Measurements from ENCODE around the gene BIRC2. TPM values are rescaled to one million over a fixed set of nuclear protein-coding genes. Genes with fewer than 3 reads are reported as not detected.

BIRC2 gene
- total and polyA plus RNA-seq, 12 donors = 25.8 to 112 (median 48.1) TPM

DNA sequence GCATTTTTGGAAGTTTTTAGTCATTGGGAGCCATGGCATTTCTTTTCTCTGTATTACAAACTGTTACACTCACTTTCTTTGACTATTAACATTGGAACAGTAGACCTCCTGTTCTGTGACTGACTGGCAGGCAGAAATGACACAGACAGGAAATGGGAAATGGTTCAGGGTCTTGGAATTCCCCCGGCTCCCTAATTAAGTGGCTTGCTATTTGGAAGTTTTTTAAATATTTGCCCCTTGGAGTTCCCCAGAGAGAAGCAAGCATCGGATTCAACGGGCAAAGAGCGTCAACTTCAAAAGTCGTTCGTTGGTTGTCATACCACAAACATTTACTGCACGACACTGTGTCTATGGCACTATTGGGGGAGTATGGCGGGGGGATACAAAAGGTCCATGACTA is 1.1 kb upstream of the BIRC2 start:
- peak overlapping the region in 1 of 4 donors; percentile 73 for H3K4me3 ChIP-seq
- no peaks in the 10 kb centered on the region for H3K9me3 ChIP-seq (replicated peaks in 1 of 3)
- no peak for DNase-seq
- H3K27me3 ChIP-seq = no peaks in the 10 kb centered on the region
- peak overlapping the region in 3 of 5 donors; percentile 96 to 100 (median 99) for H3K27ac ChIP-seq
- TF ChIP-seq POLR2A (IDR thresholded peaks at IDR 0.05) = no peak
- TF ChIP-seq, protein P1, sequence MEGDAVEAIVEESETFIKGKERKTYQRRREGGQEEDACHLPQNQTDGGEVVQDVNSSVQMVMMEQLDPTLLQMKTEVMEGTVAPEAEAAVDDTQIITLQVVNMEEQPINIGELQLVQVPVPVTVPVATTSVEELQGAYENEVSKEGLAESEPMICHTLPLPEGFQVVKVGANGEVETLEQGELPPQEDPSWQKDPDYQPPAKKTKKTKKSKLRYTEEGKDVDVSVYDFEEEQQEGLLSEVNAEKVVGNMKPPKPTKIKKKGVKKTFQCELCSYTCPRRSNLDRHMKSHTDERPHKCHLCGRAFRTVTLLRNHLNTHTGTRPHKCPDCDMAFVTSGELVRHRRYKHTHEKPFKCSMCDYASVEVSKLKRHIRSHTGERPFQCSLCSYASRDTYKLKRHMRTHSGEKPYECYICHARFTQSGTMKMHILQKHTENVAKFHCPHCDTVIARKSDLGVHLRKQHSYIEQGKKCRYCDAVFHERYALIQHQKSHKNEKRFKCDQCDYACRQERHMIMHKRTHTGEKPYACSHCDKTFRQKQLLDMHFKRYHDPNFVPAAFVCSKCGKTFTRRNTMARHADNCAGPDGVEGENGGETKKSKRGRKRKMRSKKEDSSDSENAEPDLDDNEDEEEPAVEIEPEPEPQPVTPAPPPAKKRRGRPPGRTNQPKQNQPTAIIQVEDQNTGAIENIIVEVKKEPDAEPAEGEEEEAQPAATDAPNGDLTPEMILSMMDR (IDR thresholded peaks at IDR 0.05) = no peak
- 17 to 28% (median 23%) methylated on average over 8 of the region's 8 CpGs for WGBS, 4 donors
- intact Hi-C loops (cut with DNase I) = no loop called here
- peaks cover 0 to 12% of the 10 kb centered on the region in 2 donors for H3K36me3 ChIP-seq (replicated peaks in 1 of 2)
- peaks cover 0 to 22% of the 10 kb centered on the region in 2 donors for H3K4me1 ChIP-seq (replicated peaks in 1 of 2)

DNA sequence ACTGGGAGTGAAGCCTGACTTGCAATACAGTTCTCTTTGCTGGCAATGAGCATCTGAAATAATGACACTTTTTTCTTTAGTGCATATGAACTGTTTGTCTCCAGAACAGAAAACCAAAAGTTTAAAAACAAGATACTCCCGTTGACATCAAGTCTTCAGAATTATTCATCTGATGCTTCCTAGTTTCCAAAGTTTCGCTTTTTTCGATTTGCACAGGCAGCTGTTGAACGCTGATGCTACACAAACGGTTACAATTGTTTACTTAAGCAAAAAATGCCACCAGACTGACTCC is 612 bp upstream of the BIRC2 start:
- intact Hi-C loops (cut with DNase I) = no loop called here
- Histone ChIP-seq H3K27me3 (no peaks in the 10 kb centered on the region), H3K27ac (peak overlapping the region; percentile 80 to 100 (median 99)), H3K4me1 (replicated peaks in 1 of 2) (peaks cover 0 to 22% of the 10 kb centered on the region in 2 donors), H3K9me3 (replicated peaks in 1 of 3) (no peaks in the 10 kb centered on the region), H3K4me3 (peak overlapping the region; percentile 62 to 79 (median 75)), H3K36me3 (replicated peaks in 1 of 2) (peaks cover 0 to 16% of the 10 kb centered on the region in 2 donors)
- DNase-seq = no peak
- TF ChIP-seq, protein P1 (IDR thresholded peaks at IDR 0.05) = no peak
- no peak for TF ChIP-seq POLR2A (IDR thresholded peaks at IDR 0.05)
- 0 to 1% (median 0%) methylated on average over 5 of the region's 5 CpGs for WGBS, 4 donors

DNA sequence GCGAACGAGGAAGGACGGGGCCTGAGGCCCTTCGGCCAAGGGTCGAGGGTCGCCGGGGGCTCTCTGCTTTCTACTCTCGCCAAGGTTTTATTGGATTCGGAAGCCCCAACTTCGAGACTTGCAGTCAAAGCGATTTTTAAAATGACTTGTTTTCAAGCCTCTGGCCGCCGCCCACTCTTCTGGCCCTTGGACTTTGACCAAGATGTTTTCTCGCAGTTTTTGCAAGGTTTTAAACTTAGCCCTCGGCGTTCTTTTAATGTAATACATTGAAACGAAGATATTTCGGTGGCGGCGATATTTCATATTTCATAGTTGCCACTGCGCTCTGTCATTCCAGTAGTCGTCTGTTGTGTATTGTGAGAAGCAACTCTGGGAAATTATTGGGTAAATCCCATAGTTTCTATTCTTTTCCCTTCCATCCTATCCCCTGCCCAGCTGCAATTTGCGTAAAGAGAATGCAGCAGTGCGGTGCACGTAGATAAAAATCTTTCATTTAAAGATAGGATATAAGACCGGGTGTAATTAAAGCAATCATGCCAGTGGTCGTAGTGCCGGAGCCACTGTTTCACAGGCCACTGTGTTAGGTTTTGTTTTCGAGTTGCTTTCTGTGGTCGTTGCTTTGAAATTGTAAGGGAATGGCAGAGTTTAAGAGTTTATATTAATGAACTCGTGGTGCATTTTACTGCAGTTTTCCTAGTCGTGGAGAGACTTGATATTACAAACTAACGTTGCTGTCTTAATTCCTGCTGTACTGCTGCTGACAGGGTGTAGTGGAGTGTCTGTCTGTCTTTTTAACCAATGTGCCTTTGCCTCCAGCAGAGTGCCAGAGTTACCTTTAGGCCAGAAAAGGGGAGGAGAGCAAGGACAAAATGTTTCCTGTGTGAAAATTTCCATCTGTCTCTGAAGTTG is 702 bp downstream of the BIRC2 start:
- H3K36me3 ChIP-seq (replicated peaks in 1 of 2) = peaks cover 0 to 16% of the 10 kb centered on the region in 2 donors
- no peaks in the 10 kb centered on the region for H3K9me3 ChIP-seq (replicated peaks in 1 of 3)
- DNase-seq = peak in 3 of 7 donors; percentile 14 to 28 (median 26)
- WGBS, 4 donors = 0% methylated on average over 26 to 33 of the region's 33 CpGs
- TF ChIP-seq POLR2A (IDR thresholded peaks at IDR 0.05) = peak in 1 of 2 donors; percentile 58
- TF ChIP-seq, protein P1 (IDR thresholded peaks at IDR 0.05) = no peak
- peak overlapping the region; percentile 37 to 79 (median 75) for H3K4me3 ChIP-seq
- peaks cover 0 to 22% of the 10 kb centered on the region in 2 donors for H3K4me1 ChIP-seq (replicated peaks in 1 of 2)
- H3K27me3 ChIP-seq = no peaks in the 10 kb centered on the region
- H3K27ac ChIP-seq = peak overlapping the region; percentile 66 to 100 (median 99)
- intact Hi-C loops (cut with DNase I) = no loop called here

DNA sequence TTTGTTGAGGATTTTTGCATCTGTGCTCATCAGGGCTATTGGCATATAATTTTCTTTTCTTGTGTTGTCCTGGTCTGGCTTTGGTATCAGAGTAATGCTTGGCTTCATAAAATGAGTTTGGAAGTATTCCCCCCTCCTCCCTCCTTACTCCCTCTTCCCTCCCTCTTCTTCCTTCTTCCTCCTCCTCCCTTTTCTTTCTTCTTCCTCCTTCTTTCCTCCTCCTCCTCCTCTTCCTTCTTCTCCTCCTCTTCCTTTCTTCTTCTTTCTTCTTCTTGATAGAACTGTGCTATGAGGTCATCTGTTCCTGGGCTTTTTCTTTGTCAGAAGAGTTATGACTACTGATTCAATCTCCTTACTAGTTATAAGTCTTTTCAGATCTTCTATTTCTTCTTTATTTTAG is 10.1 kb downstream of the BIRC2 start:
- H3K9me3 ChIP-seq (replicated peaks in 1 of 3) = peaks cover 0 to 7% (median 5%) of the 10 kb centered on the region in 3 donors
- DNase-seq = no peak
- intact Hi-C loops (cut with DNase I) = no loop called here
- H3K27ac ChIP-seq = no peak overlapping the region
- peaks cover 0 to 23% of the 10 kb centered on the region in 2 donors for H3K36me3 ChIP-seq (replicated peaks in 1 of 2)
- no peaks in the 10 kb centered on the region for H3K27me3 ChIP-seq
- no peak for TF ChIP-seq POLR2A (IDR thresholded peaks at IDR 0.05)
- TF ChIP-seq, protein P1 (IDR thresholded peaks at IDR 0.05) = no peak
- no peaks in the 10 kb centered on the region for H3K4me1 ChIP-seq (replicated peaks in 1 of 2)
- no peak overlapping the region for H3K4me3 ChIP-seq
